Activated CD8-positive, alpha-beta T cell treated with anti-CD3 and anti-CD28 coated beads for 36 hours (primary cell): ENCODE measurements around the gene NUMB. TPM values are rescaled to one million over a fixed set of nuclear protein-coding genes. Genes with fewer than 3 reads are reported as not detected.

Experiments
- ATAC-seq: fragments of 200-7000 bp; cut with Tn5 transposase; one replicate; pipeline ENCODE4 v1.10.0; 2021; ENCODE audit warnings: mild to moderate bottlenecking, moderate library complexity
- CTCF ChIA-PET: fragments of 350-600 bp; sonication (Branson Sonifier 250); formaldehyde crosslinking; loops from one replicate; lab custom pipeline; 2021; ENCODE audit warnings: antibody characterized with exemption; lab: Charles Lee
- POLR2A ChIA-PET: fragments of 350-600 bp; sonication (Branson Sonifier 250); formaldehyde crosslinking; loops from one replicate; lab custom pipeline; 2021; ENCODE audit warnings: antibody characterized with exemption; lab: Charles Lee
- DNase-seq: peaks from one replicate; pipeline ENCODE4 v3.0.0-alpha.2; 2020
- H3K27ac Mint-ChIP-seq: one replicate; pipeline ENCODE4 v1.8.0; 2021; ENCODE audit warnings: mild to moderate bottlenecking, mixed read lengths
- H3K27me3 Mint-ChIP-seq: one replicate; pipeline ENCODE4 v1.8.0; 2021; ENCODE audit warnings: mixed read lengths
- H3K36me3 Mint-ChIP-seq: one replicate; pipeline ENCODE4 v1.8.0; 2021; ENCODE audit warnings: low read depth, mixed read lengths
- H3K4me1 Mint-ChIP-seq: one replicate; pipeline ENCODE4 v1.8.0; 2021; ENCODE audit warnings: low read depth, mixed read lengths
- H3K4me3 Mint-ChIP-seq: one replicate; pipeline ENCODE4 v1.8.0; 2021; ENCODE audit warnings: mild to moderate bottlenecking, moderate library complexity, mixed read lengths
- H3K9me3 Mint-ChIP-seq: one replicate; pipeline ENCODE4 v1.8.0; 2021; ENCODE audit warnings: mixed read lengths
- CTCF ChIP-seq: fragments of 200-600 bp; IDR thresholded peaks from one replicate; pipeline ENCODE4 v1.8.0; 2022; ENCODE audit warnings: antibody characterized with exemption, mild to moderate bottlenecking
- intact Hi-C: fragments of 100-400 bp; cut with micrococcal nuclease; formaldehyde crosslinking; loops from one replicate; pipeline ENCODE4 v1.10.0; 2022
- total RNA-seq, 2 experiments: library from RNA; stranded (reverse); gene quantifications; one replicate each; pipeline ENCODE4 v1.2.3, GENCODE V29; 2021

Gene NUMB
- total RNA-seq, 2 experiments from 2014 or later, result 31.8 to 33.0 TPM

GRCh38 chr14:73248108-73248868, 210.1 kb downstream of the NUMB start:
- Mint-ChIP-seq H3K4me1 (peaks cover 17% of the 10 kb centered on the region), H3K4me3 (no peak overlapping the region), H3K9me3 (no peaks in the 10 kb centered on the region), H3K36me3 (no peaks in the 10 kb centered on the region), H3K27me3 (peaks cover 18% of the 10 kb centered on the region), H3K27ac (no peak overlapping the region)
- TF ChIP-seq CTCF, result no peak
- POLR2A ChIA-PET, result interaction anchor here (0.7 kb wide), 1 partner anchor 23 kb away, joined by 3 read pairs; no protein-coding TSS in a partner anchor
- DNase-seq (peak; percentile 41), ATAC-seq (no peak)
- CTCF ChIA-PET, result no interaction called here
- intact Hi-C loops, result no loop called here

GRCh38 chr14:73246387-73247150, 211.8 kb downstream of the NUMB start:
- H3K9me3 Mint-ChIP-seq, result no peaks in the 10 kb centered on the region
- CTCF ChIA-PET, result no interaction called here
- H3K27me3 Mint-ChIP-seq, result peaks cover 30% of the 10 kb centered on the region
- H3K27ac Mint-ChIP-seq, result no peak overlapping the region
- no peaks in the 10 kb centered on the region for H3K36me3 Mint-ChIP-seq
- DNase-seq (no peak), ATAC-seq (no peak)
- peaks cover 21% of the 10 kb centered on the region for H3K4me1 Mint-ChIP-seq
- peak overlapping the region; percentile 64 for H3K4me3 Mint-ChIP-seq
- TF ChIP-seq CTCF, result no peak
- intact Hi-C loops, result no loop called here
- POLR2A ChIA-PET, result interaction anchor here (1.0 kb wide), 1 partner anchor 13 kb away, joined by 3 read pairs; no protein-coding TSS in a partner anchor

GRCh38 chr14:73245480-73246325, 212.6 kb downstream of the NUMB start:
- no peaks in the 10 kb centered on the region for H3K9me3 Mint-ChIP-seq
- H3K27ac Mint-ChIP-seq, result no peak overlapping the region
- intact Hi-C loops, result no loop called here
- no peak for TF ChIP-seq CTCF
- CTCF ChIA-PET, result no interaction called here
- DNase-seq, result peak; percentile 60
- H3K4me3 Mint-ChIP-seq, result peak overlapping the region; percentile 64
- H3K27me3 Mint-ChIP-seq, result peaks cover 37% of the 10 kb centered on the region
- peaks cover 21% of the 10 kb centered on the region for H3K4me1 Mint-ChIP-seq
- POLR2A ChIA-PET, result interaction anchor here (1.0 kb wide), 1 partner anchor 12 kb away, joined by 3 read pairs; no protein-coding TSS in a partner anchor
- H3K36me3 Mint-ChIP-seq, result no peaks in the 10 kb centered on the region
- peak; percentile 85 for ATAC-seq

- no peak overlapping the region for H3K27ac Mint-ChIP-seq
- H3K4me3 Mint-ChIP-seq, result peak overlapping the region; percentile 40
- peaks cover 21% of the 10 kb centered on the region for H3K4me1 Mint-ChIP-seq
- H3K36me3 Mint-ChIP-seq, result no peaks in the 10 kb centered on the region
- ATAC-seq (no peak), DNase-seq (no peak)
- H3K27me3 Mint-ChIP-seq, result peaks cover 43% of the 10 kb centered on the region
- POLR2A ChIA-PET, result interaction anchor here (0.5 kb wide), 1 partner anchor 14 kb away, joined by 3 read pairs; no protein-coding TSS in a partner anchor
- intact Hi-C loops, result no loop called here
- CTCF ChIA-PET, result no interaction called here
- H3K9me3 Mint-ChIP-seq, result no peaks in the 10 kb centered on the region
- no peak for TF ChIP-seq CTCF
These were observed 213.6 kb downstream of the NUMB start for GRCh38 chr14:73244541-73245290.
